Parathyroid adenoma (tissue), 2 donors: Measurements from ENCODE around the gene PYDC2.

ENCODE experiments used
- H2AFZ ChIP-seq: fragments of 300-600 bp; sonication (generic); one replicate; pipeline ENCODE4 v1.7.0; 2017; ENCODE audit warnings: antibody characterized with exemption, mild to moderate bottlenecking
- H3K27ac ChIP-seq: fragments of 300-600 bp; sonication (generic); one replicate; pipeline ENCODE4 v1.7.0; 2017
- H3K27me3 ChIP-seq: fragments of 300-600 bp; sonication (generic); one replicate; pipeline ENCODE4 v1.7.0; 2017; ENCODE audit warnings: low read length; ENCODE audit not compliant: control insufficient read depth, insufficient read depth
- H3K36me3 ChIP-seq: fragments of 300-600 bp; sonication (generic); one replicate; pipeline ENCODE4 v1.7.0; 2017; ENCODE audit warnings: low read length; ENCODE audit not compliant: control insufficient read depth, insufficient read depth
- H3K4me1 ChIP-seq: fragments of 300-600 bp; sonication (generic); one replicate; pipeline ENCODE4 v1.7.0; 2017; ENCODE audit warnings: control low read depth
- H3K4me2 ChIP-seq: fragments of 300-600 bp; sonication (generic); one replicate; pipeline ENCODE4 v1.7.0; 2017; ENCODE audit warnings: low read length
- H3K4me3 ChIP-seq: fragments of 300-600 bp; sonication (generic); one replicate; pipeline ENCODE4 v1.7.0; 2017; ENCODE audit warnings: low read depth, low read length
- H3K79me2 ChIP-seq: fragments of 300-600 bp; sonication (generic); one replicate; pipeline ENCODE4 v1.7.0; 2017; ENCODE audit warnings: control low read depth
- H3K9ac ChIP-seq: fragments of 300-600 bp; sonication (generic); one replicate; pipeline ENCODE4 v1.7.0; 2017; ENCODE audit warnings: mild to moderate bottlenecking
- H3K9me3 ChIP-seq: fragments of 300-600 bp; sonication (generic); one replicate; pipeline ENCODE4 v1.7.0; 2017; ENCODE audit warnings: low read length; ENCODE audit not compliant: control insufficient read depth
- CTCF ChIP-seq: fragments of 300-600 bp; sonication (generic); IDR thresholded peaks from one replicate; pipeline ENCODE4 v1.7.0; 2017; ENCODE audit warnings: antibody characterized with exemption, mild to moderate bottlenecking
- donor health status: primary hyperparathyroidism.

Gene PYDC2

GRCh38 chr3:191428177-191428576 is 32.8 kb upstream of the PYDC2 start:
- no peaks in the 10 kb centered on the region for H3K27me3 ChIP-seq
- TF ChIP-seq CTCF: no peak
- no peak overlapping the region for H3K4me2 ChIP-seq
- H3K9me3 ChIP-seq: no peaks in the 10 kb centered on the region
- H3K27ac ChIP-seq: no peak overlapping the region
- no peak overlapping the region for H2AFZ ChIP-seq
- no peaks in the 10 kb centered on the region for H3K4me1 ChIP-seq
- H3K79me2 ChIP-seq: no peaks in the 10 kb centered on the region
- H3K36me3 ChIP-seq: no peaks in the 10 kb centered on the region
- H3K9ac ChIP-seq: no peak overlapping the region
- no peak overlapping the region for H3K4me3 ChIP-seq

GRCh38 chr3:191430103-191430502 is 30.9 kb upstream of the PYDC2 start:
- no peaks in the 10 kb centered on the region for H3K36me3 ChIP-seq
- no peak for TF ChIP-seq CTCF
- no peaks in the 10 kb centered on the region for H3K79me2 ChIP-seq
- H2AFZ ChIP-seq: no peak overlapping the region
- no peak overlapping the region for H3K9ac ChIP-seq
- H3K27me3 ChIP-seq: no peaks in the 10 kb centered on the region
- no peaks in the 10 kb centered on the region for H3K9me3 ChIP-seq
- no peak overlapping the region for H3K4me2 ChIP-seq
- no peak overlapping the region for H3K27ac ChIP-seq
- no peak overlapping the region for H3K4me3 ChIP-seq
- no peaks in the 10 kb centered on the region for H3K4me1 ChIP-seq

GRCh38 chr3:191431160-191431822 is 29.7 kb upstream of the PYDC2 start:
- Histone ChIP-seq H2AFZ (no peak overlapping the region), H3K4me3 (no peak overlapping the region), H3K9me3 (no peaks in the 10 kb centered on the region), H3K79me2 (no peaks in the 10 kb centered on the region), H3K4me2 (no peak overlapping the region), H3K9ac (no peak overlapping the region), H3K27ac (no peak overlapping the region), H3K4me1 (no peaks in the 10 kb centered on the region), H3K27me3 (no peaks in the 10 kb centered on the region), H3K36me3 (no peaks in the 10 kb centered on the region)
- TF ChIP-seq CTCF: no peak

GRCh38 chr3:191432162-191432561 is 28.8 kb upstream of the PYDC2 start:
- Histone ChIP-seq H3K9me3 (no peaks in the 10 kb centered on the region), H2AFZ (no peak overlapping the region), H3K4me2 (no peak overlapping the region), H3K27me3 (no peaks in the 10 kb centered on the region), H3K27ac (no peak overlapping the region), H3K4me3 (no peak overlapping the region), H3K4me1 (no peaks in the 10 kb centered on the region), H3K36me3 (no peaks in the 10 kb centered on the region), H3K9ac (no peak overlapping the region), H3K79me2 (no peaks in the 10 kb centered on the region)
- TF ChIP-seq CTCF: no peak

GRCh38 chr3:191434024-191434423 is 26.9 kb upstream of the PYDC2 start:
- Histone ChIP-seq H3K79me2 (no peaks in the 10 kb centered on the region), H3K4me1 (no peaks in the 10 kb centered on the region), H2AFZ (no peak overlapping the region), H3K9ac (no peak overlapping the region), H3K27ac (no peak overlapping the region), H3K27me3 (no peaks in the 10 kb centered on the region), H3K4me2 (no peak overlapping the region), H3K9me3 (no peaks in the 10 kb centered on the region), H3K36me3 (no peaks in the 10 kb centered on the region), H3K4me3 (no peak overlapping the region)
- TF ChIP-seq CTCF: no peak
